HFF-Myc (cell line): Measurements from ENCODE around the gene GUSB.

Source experiments
- DNase-seq: peaks from one replicate; pipeline ENCODE4 v3.0.0-alpha.2; 2011; ENCODE audit warnings: low read depth; ENCODE audit errors: extremely low read depth
- H3K4me3 ChIP-seq: replicated peaks from 2 replicates; pipeline ENCODE4 v1.5.1; 2011; ENCODE audit warnings: low read depth, mild to moderate bottlenecking, control low read depth, low read length
- CTCF ChIP-seq: IDR thresholded peaks from 2 replicates; pipeline ENCODE4 v1.5.1; 2012; ENCODE audit warnings: mild to moderate bottlenecking, low read depth, low read length, control low read depth; ENCODE audit errors: missing control alignments

The GUSB gene

GRCh38 chr7:65924193-65924592 lies 57.8 kb downstream of the GUSB start:
- no peak for DNase-seq
- TF ChIP-seq CTCF: no peak
- H3K4me3 ChIP-seq: no peak overlapping the region

- DNase-seq: no peak
- TF ChIP-seq CTCF: no peak
- no peak overlapping the region for H3K4me3 ChIP-seq
Observed at GRCh38 chr7:65923316-65923715, 58.7 kb downstream of the GUSB start.

GRCh38 chr7:65915921-65916657 lies 65.9 kb downstream of the GUSB start:
- DNase-seq: no peak
- H3K4me3 ChIP-seq: no peak overlapping the region
- TF ChIP-seq CTCF: no peak

GRCh38 chr7:65912237-65912636 lies 69.8 kb downstream of the GUSB start:
- H3K4me3 ChIP-seq: no peak overlapping the region
- no peak for TF ChIP-seq CTCF

More at GRCh38 chr7:65912237-65912636, 69.8 kb downstream of the GUSB start:
- DNase-seq: no peak
